SK-N-SH (cell line): ENCODE data around the gene ALDH1L2. TPM values are rescaled to one million over a fixed set of nuclear protein-coding genes. Genes with fewer than 3 reads are reported as not detected.

ENCODE experiments used
- CTCF ChIA-PET: fragments of 300-600, 350-600 bp; formaldehyde crosslinking; extraction: SDS; loops from one replicate; lab custom pipeline; 2021; lab: Yijun Ruan, JAX
- POLR2A ChIA-PET: fragments of 350-600 bp; sonication (Branson Sonifier 250); formaldehyde crosslinking; extraction: SDS; loops from one replicate; lab custom pipeline; 2020; ENCODE audit warnings: antibody characterized with exemption, inconsistent platforms; lab: Yijun Ruan, JAX
- DNase-seq: peaks from one replicate; pipeline ENCODE4 v3.0.0; 2012
- H2AFZ ChIP-seq: fragments of 200-600 bp; sonication (generic); 2 replicates; pipeline ENCODE4 v1.8.1; 2016; ENCODE audit warnings: antibody characterized with exemption, mild to moderate bottlenecking, low read depth
- H3F3A ChIP-seq: fragments of 200-600 bp; sonication (generic); replicated peaks from 2 replicates; pipeline ENCODE3; 2016; ENCODE audit warnings: antibody characterized with exemption, mild to moderate bottlenecking; ENCODE audit not compliant: insufficient read depth
- H3K27ac ChIP-seq, 2 experiments: fragments of 200-500 bp in 1 of 2; fragments of 200-600 bp in 1 of 2; sonication (Bioruptor generic) in 1 of 2; sonication (generic), shearing (Covaris generic) in 1 of 2; 2 replicates each; pipeline versions ENCODE4 v1.5.1 to v1.6.1; 2014 to 2016; ENCODE audit warnings: low read depth in 2 of 2, inconsistent platforms in 1 of 2, low read length in 1 of 2, mild to moderate bottlenecking in 1 of 2, mixed read lengths in 1 of 2
- H3K27me3 ChIP-seq: fragments of 200-600 bp; sonication (generic), shearing (Covaris generic); 2 replicates; pipeline ENCODE4 v1.6.1; 2016; ENCODE audit warnings: mixed run types; ENCODE audit not compliant: insufficient read depth
- H3K36me3 ChIP-seq, 2 experiments: fragments of 200-500 bp in 1 of 2; fragments of 200-600 bp in 1 of 2; sonication (Bioruptor generic) in 1 of 2; sonication (generic) in 1 of 2; replicated peaks in 1 of 2; 2 replicates each; pipeline versions ENCODE3 to v1.5.1; 2014 to 2016; ENCODE audit warnings: low read length in 1 of 2, mild to moderate bottlenecking in 1 of 2; ENCODE audit not compliant: insufficient read depth in 2 of 2, control insufficient read depth in 1 of 2
- H3K4me1 ChIP-seq, 2 experiments: fragments of 200-500 bp in 1 of 2; fragments of 200-600 bp in 1 of 2; sonication (Bioruptor generic) in 1 of 2; sonication (generic), shearing (Covaris generic) in 1 of 2; 2 replicates each; pipeline versions ENCODE4 v1.5.1 to v1.6.1; 2014 to 2016; ENCODE audit warnings: low read depth in 1 of 2, low read length in 1 of 2, mixed run types in 1 of 2; ENCODE audit not compliant: insufficient read depth in 2 of 2, control insufficient read depth in 1 of 2
- H3K4me2 ChIP-seq: fragments of 200-600 bp; sonication (generic), shearing (Covaris generic); 2 replicates; pipeline ENCODE4 v1.6.1; 2017; ENCODE audit warnings: mixed run types
- H3K4me3 ChIP-seq, 2 experiments: fragments of 200-500 bp in 1 of 2; fragments of 200-600 bp in 1 of 2; sonication (Bioruptor generic) in 1 of 2; sonication (generic), shearing (Covaris generic) in 1 of 2; 2 replicates each; pipeline versions ENCODE4 v1.5.1 to v1.8.1; 2014 to 2016; ENCODE audit warnings: low read depth in 2 of 2, inconsistent platforms in 1 of 2, low read length in 1 of 2, mild to moderate bottlenecking in 1 of 2, mixed read lengths in 1 of 2, moderate library complexity in 1 of 2
- H3K79me2 ChIP-seq: fragments of 200-600 bp; sonication (generic); 2 replicates; pipeline ENCODE4 v1.8.1; 2017; ENCODE audit warnings: mild to moderate bottlenecking; ENCODE audit not compliant: insufficient read depth
- H3K9ac ChIP-seq: fragments of 200-600 bp; sonication (generic); 2 replicates; pipeline ENCODE4 v1.6.1; 2017; ENCODE audit warnings: mixed run types
- H3K9me2 ChIP-seq: fragments of 200-600 bp; sonication (generic); 2 replicates; pipeline ENCODE4 v1.6.1; 2017; ENCODE audit warnings: mixed run types
- H3K9me3 ChIP-seq: fragments of 200-600 bp; sonication (generic); 2 replicates; pipeline ENCODE4 v1.6.1; 2017; ENCODE audit warnings: mixed run types, mild to moderate bottlenecking, moderate library complexity
- H4K20me1 ChIP-seq: fragments of 200-600 bp; sonication (generic); 2 replicates; pipeline ENCODE4 v1.6.1; 2017; ENCODE audit warnings: mild to moderate bottlenecking, mixed run types; ENCODE audit not compliant: insufficient read depth
- CHD2 ChIP-seq: fragments of 150-350 bp; IDR thresholded peaks from 2 replicates; pipeline ENCODE4 v1.6.1; 2018; ENCODE audit warnings: low read length; ENCODE audit not compliant: partially characterized antibody
- ELF1 ChIP-seq: IDR thresholded peaks from 2 replicates; pipeline ENCODE4 v1.4.0; 2012
- FOSL2 ChIP-seq: IDR thresholded peaks from 2 replicates; pipeline ENCODE4 v1.4.0; 2012; ENCODE audit warnings: low read depth, mild to moderate bottlenecking, moderate library complexity, borderline replicate concordance
- FOXJ3 ChIP-seq: sonication (generic); formaldehyde crosslinking; IDR thresholded peaks from 2 replicates; pipeline ENCODE4 v1.5.1; 2020; ENCODE audit warnings: mild to moderate bottlenecking, missing genetic modification reagents
- GABPA ChIP-seq: IDR thresholded peaks from 2 replicates; pipeline ENCODE4 v1.4.0; 2012; ENCODE audit warnings: low read depth, mild to moderate bottlenecking
- MEF2A ChIP-seq: IDR thresholded peaks from 2 replicates; pipeline ENCODE4 v1.4.0; 2012; ENCODE audit warnings: low read depth, borderline replicate concordance
- NFIC ChIP-seq: IDR thresholded peaks from 2 replicates; pipeline ENCODE4 v1.4.0; 2012; ENCODE audit warnings: borderline replicate concordance
- NRF1 ChIP-seq: IDR thresholded peaks from 2 replicates; pipeline ENCODE4 v1.6.1; 2012; ENCODE audit warnings: low read depth, mild to moderate bottlenecking, low read length
- POLR2AphosphoS5 ChIP-seq: IDR thresholded peaks from 2 replicates; pipeline ENCODE4 v1.6.1; 2012; ENCODE audit warnings: low read depth, low read length
- RAD21 ChIP-seq: IDR thresholded peaks from 2 replicates; pipeline ENCODE4 v1.6.1; 2012; ENCODE audit warnings: mild to moderate bottlenecking, low read length
- RCOR1 ChIP-seq: fragments of 150-350 bp; IDR thresholded peaks from 2 replicates; pipeline ENCODE4 v1.6.1; 2017; ENCODE audit warnings: antibody characterized with exemption, low read length
- RFX5 ChIP-seq: IDR thresholded peaks from 2 replicates; pipeline ENCODE4 v1.6.1; 2012; ENCODE audit warnings: mild to moderate bottlenecking, improper control_type of control experiment, low read length
- SIN3A ChIP-seq: IDR thresholded peaks from 2 replicates; pipeline ENCODE4 v1.6.1; 2012; ENCODE audit warnings: low read depth, mild to moderate bottlenecking, low read length, moderate library complexity, borderline replicate concordance
- SMC3 ChIP-seq: IDR thresholded peaks from 2 replicates; pipeline ENCODE4 v1.6.1; 2012; ENCODE audit warnings: low read depth, low read length, improper control_type of control experiment
- TAF1 ChIP-seq: IDR thresholded peaks from 2 replicates; pipeline ENCODE4 v1.6.1; 2012; ENCODE audit warnings: low read depth, mild to moderate bottlenecking, low read length, moderate library complexity, borderline replicate concordance
- TCF12 ChIP-seq: IDR thresholded peaks from 2 replicates; pipeline ENCODE4 v1.4.0; 2012
- TEAD4 ChIP-seq: IDR thresholded peaks from 2 replicates; pipeline ENCODE4 v1.4.0; 2012; ENCODE audit warnings: mild to moderate bottlenecking, borderline replicate concordance; ENCODE audit not compliant: insufficient read depth
- YY1 ChIP-seq: IDR thresholded peaks from 2 replicates; pipeline ENCODE4 v1.4.0; 2012; ENCODE audit warnings: low read depth, mild to moderate bottlenecking
- WGBS: methylation state at CpG from one replicate; pipeline ENCODE4 v1.1.6; 2017; ENCODE audit warnings: low lambda C conversion rate; 5-methylcytosine and 5-hydroxymethylcytosine counted together
- polyA plus RNA-seq, 3 experiments: library from polyadenylated mRNA; depleted of rRNA; stranded (reverse); fragments of >200 nt; gene quantifications; 2 replicates each; pipeline ENCODE4 v1.2.3, GENCODE V29; 2012
- TF ChIP-seq, protein P1 (sequence below): fragments of 200-600 bp; sonication (generic); IDR thresholded peaks from 2 replicates; pipeline ENCODE4 v1.6.1; 2017; ENCODE audit warnings: antibody characterized with exemption, mild to moderate bottlenecking, moderate library complexity
- TF ChIP-seq, protein P2 (sequence below): IDR thresholded peaks from 2 replicates; pipeline ENCODE4 v1.4.0; 2012; ENCODE audit warnings: low read depth
- TF ChIP-seq, protein P3 (sequence below): fragments of 150-350 bp; IDR thresholded peaks from 2 replicates; pipeline ENCODE4 v1.6.1; 2017; ENCODE audit warnings: antibody characterized with exemption, low read length, low read depth, borderline replicate concordance

Gene ALDH1L2
- polyA plus RNA-seq, 1 of the 3 experiments (the other 2 are of a cell fraction) = 1.9 TPM

DNA sequence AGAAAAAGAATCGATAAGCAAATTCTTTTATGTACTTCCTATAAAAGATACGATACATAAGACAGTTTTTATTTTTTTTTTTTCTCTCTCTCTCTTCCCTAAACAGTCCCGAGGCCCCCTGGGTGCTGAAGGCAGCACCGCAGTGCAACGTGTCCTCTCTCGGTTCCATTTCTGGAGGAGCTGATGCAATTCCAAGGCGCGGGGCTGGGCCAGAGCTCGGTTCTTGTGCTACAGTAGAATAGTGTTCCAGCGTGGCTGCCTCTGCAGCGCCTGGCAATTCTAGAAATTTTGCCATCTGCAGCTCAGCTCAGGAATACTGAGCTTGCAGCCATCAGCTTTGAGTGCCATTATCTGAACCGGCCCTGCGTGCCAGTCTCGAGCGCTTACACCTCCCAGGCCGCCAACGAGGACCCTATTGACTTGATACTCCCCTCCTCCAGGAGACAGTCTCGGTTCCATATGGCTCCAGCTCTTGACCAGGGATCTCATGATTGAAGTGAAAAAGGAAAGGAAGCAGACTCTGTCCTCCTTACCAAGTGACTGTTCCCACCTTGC, 630 bp downstream of the ALDH1L2 start:
- Histone ChIP-seq H3K9ac (peak overlapping the region; percentile 61; the same call in 1 of the 2 replicates), H3K4me2 (peak overlapping the region; percentile 95), H2AFZ (peak overlapping the region; percentile 96), H3K79me2 (no peaks in the 10 kb centered on the region), H3K27me3 (no peaks in the 10 kb centered on the region), H3K4me1 (peaks cover 0 to 11% of the 10 kb centered on the region in 2 experiments; a peak in 1 of 4 replicates), H3K4me3 (peak overlapping the region; percentile 51 to 76), H3K9me3 (no peaks in the 10 kb centered on the region), H3K9me2 (no peaks in the 10 kb centered on the region), H3F3A (peaks cover 8% of the 10 kb centered on the region), H3K27ac (peak overlapping the region in 1 of 2 experiments; percentile 0; a peak in 2 of 4 replicates), H3K36me3 (no peaks in the 10 kb centered on the region), H4K20me1 (no peaks in the 10 kb centered on the region)
- TF ChIP-seq, protein P1, sequence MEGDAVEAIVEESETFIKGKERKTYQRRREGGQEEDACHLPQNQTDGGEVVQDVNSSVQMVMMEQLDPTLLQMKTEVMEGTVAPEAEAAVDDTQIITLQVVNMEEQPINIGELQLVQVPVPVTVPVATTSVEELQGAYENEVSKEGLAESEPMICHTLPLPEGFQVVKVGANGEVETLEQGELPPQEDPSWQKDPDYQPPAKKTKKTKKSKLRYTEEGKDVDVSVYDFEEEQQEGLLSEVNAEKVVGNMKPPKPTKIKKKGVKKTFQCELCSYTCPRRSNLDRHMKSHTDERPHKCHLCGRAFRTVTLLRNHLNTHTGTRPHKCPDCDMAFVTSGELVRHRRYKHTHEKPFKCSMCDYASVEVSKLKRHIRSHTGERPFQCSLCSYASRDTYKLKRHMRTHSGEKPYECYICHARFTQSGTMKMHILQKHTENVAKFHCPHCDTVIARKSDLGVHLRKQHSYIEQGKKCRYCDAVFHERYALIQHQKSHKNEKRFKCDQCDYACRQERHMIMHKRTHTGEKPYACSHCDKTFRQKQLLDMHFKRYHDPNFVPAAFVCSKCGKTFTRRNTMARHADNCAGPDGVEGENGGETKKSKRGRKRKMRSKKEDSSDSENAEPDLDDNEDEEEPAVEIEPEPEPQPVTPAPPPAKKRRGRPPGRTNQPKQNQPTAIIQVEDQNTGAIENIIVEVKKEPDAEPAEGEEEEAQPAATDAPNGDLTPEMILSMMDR = no peak
- TF ChIP-seq, protein P2, sequence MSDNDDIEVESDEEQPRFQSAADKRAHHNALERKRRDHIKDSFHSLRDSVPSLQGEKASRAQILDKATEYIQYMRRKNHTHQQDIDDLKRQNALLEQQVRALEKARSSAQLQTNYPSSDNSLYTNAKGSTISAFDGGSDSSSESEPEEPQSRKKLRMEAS = peak; percentile 9; the same call in 1 of the 2 replicates
- ChIA-PET CTCF (interaction anchor here (1.0 to 1.3 kb wide), 2 partner anchors 11 to 16 kb away, joined by 4 read pairs; no protein-coding TSS in a partner anchor), POLR2A (interaction anchor here (0.5 to 1.9 kb wide), 3 partner anchors 24 to 374 kb away, joined by 3 to 13 read pairs (median 3); partner anchors contain the start of gene WASHC4)
- DNase-seq = peak; percentile 49
- 30% methylated on average over 18 of the region's 18 CpGs for WGBS

DNA sequence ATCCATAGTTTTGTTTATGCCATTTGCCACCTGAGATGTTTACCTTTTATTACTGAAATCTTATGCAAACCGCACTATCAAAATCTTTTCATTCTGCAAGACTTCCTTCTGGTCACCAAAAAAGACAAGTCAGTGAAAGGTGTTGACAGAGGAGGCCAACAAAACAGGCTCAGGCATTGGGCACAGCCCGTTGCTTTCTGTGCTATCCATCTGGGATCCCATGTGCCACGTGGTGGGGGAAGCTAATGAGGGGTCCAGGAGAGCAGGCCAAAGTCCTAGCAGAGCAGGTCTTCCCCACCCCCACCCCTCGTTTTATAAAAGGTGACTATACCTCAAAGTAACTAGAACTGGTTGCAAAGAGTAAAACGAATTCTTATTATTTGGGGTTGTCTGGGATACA, 1.2 kb downstream of the ALDH1L2 start:
- no peaks in the 10 kb centered on the region for H4K20me1 ChIP-seq
- no peaks in the 10 kb centered on the region for H3K79me2 ChIP-seq
- peak overlapping the region; percentile 51 to 76; a peak in 2 of 4 replicates for H3K4me3 ChIP-seq
- H3K9ac ChIP-seq = peak overlapping the region; percentile 61; the same call in 1 of the 2 replicates
- H3K9me2 ChIP-seq = no peaks in the 10 kb centered on the region
- WGBS = 75% methylated on average over 5 of the region's 5 CpGs
- peak overlapping the region; percentile 95 for H3K4me2 ChIP-seq
- POLR2A ChIA-PET = interaction anchor here (0.5 to 1.9 kb wide), 3 partner anchors 24 to 374 kb away, joined by 3 to 13 read pairs (median 3); partner anchors contain the start of gene WASHC4
- H3K27ac ChIP-seq = no peak overlapping the region
- H3F3A ChIP-seq = peaks cover 8% of the 10 kb centered on the region
- CTCF ChIA-PET = interaction anchor here (1.0 to 1.3 kb wide), 2 partner anchors 11 to 15 kb away, joined by 4 read pairs; no protein-coding TSS in a partner anchor
- peaks cover 0 to 11% of the 10 kb centered on the region in 2 experiments; a peak in 1 of 4 replicates for H3K4me1 ChIP-seq
- DNase-seq = no peak
- no peak for TF ChIP-seq GABPA
- TF ChIP-seq SIN3A = no peak
- no peak for TF ChIP-seq ELF1
- TF ChIP-seq CHD2 = no peak
- no peak for TF ChIP-seq TAF1
- TF ChIP-seq RFX5 = no peak
- no peak for TF ChIP-seq MEF2A
- TF ChIP-seq, protein P1 = no peak
- no peak for TF ChIP-seq RCOR1
- TF ChIP-seq FOSL2 = no peak
- no peak for TF ChIP-seq POLR2AphosphoS5
- TF ChIP-seq TEAD4 = no peak
- no peak for TF ChIP-seq YY1
- TF ChIP-seq FOXJ3 (CRISPR knock-in tag) = no peak
- no peak for TF ChIP-seq NRF1
- TF ChIP-seq, protein P3, sequence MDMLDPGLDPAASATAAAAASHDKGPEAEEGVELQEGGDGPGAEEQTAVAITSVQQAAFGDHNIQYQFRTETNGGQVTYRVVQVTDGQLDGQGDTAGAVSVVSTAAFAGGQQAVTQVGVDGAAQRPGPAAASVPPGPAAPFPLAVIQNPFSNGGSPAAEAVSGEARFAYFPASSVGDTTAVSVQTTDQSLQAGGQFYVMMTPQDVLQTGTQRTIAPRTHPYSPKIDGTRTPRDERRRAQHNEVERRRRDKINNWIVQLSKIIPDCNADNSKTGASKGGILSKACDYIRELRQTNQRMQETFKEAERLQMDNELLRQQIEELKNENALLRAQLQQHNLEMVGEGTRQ = no peak
- no peak for TF ChIP-seq NFIC
- no peak for TF ChIP-seq TCF12
- no peak for TF ChIP-seq RAD21
- no peak for TF ChIP-seq SMC3
- TF ChIP-seq, all 33 proteins: peak for 0
- H3K27me3 ChIP-seq = no peaks in the 10 kb centered on the region
- no peaks in the 10 kb centered on the region for H3K36me3 ChIP-seq
- H3K9me3 ChIP-seq = no peaks in the 10 kb centered on the region
- H2AFZ ChIP-seq = no peak overlapping the region
